Activated CD8-positive, alpha-beta memory T cell treated with anti-CD3 and anti-CD28 coated beads for 1 hour (primary cell): ENCODE results near the gene TMEM131.
"Not testable (repeated sequence)": the region's sequence is repeated elsewhere in the genome, so short reads cannot be mapped to it uniquely, and the experiment has no call there.

Source experiments
- DNase-seq, 2 donors: peaks; one replicate each; pipeline ENCODE4 v3.0.0-alpha.2; 2020; ENCODE audit warnings: low read depth in 1 of 2; ENCODE audit errors: extremely low read depth in 1 of 2

TMEM131 gene

GRCh38 chr2:97821862-97822261 is 173.9 kb downstream of the TMEM131 start:
- not testable (repeated sequence) for DNase-seq

- DNase-seq: no peak
Observed at GRCh38 chr2:97819754-97820153, 176.0 kb downstream of the TMEM131 start.

GRCh38 chr2:97816411-97816810 is 179.3 kb downstream of the TMEM131 start:
- no peak for DNase-seq

- no peak for DNase-seq
Observed at GRCh38 chr2:97812931-97813330, 182.8 kb downstream of the TMEM131 start.

GRCh38 chr2:97808816-97809215 is 186.9 kb downstream of the TMEM131 start:
- no peak for DNase-seq

- DNase-seq: peak; percentile 23 to 60
Observed at GRCh38 chr2:97806738-97807618, 188.8 kb downstream of the TMEM131 start.

GRCh38 chr2:97805776-97806175 is 190.0 kb downstream of the TMEM131 start:
- no peak for DNase-seq

GRCh38 chr2:97801028-97801427 is 194.7 kb downstream of the TMEM131 start:
- DNase-seq: no peak

- no peak for DNase-seq
Observed at GRCh38 chr2:97798416-97798815, 197.3 kb downstream of the TMEM131 start.

GRCh38 chr2:97797355-97797754 is 198.4 kb downstream of the TMEM131 start:
- DNase-seq: no peak

DNA sequence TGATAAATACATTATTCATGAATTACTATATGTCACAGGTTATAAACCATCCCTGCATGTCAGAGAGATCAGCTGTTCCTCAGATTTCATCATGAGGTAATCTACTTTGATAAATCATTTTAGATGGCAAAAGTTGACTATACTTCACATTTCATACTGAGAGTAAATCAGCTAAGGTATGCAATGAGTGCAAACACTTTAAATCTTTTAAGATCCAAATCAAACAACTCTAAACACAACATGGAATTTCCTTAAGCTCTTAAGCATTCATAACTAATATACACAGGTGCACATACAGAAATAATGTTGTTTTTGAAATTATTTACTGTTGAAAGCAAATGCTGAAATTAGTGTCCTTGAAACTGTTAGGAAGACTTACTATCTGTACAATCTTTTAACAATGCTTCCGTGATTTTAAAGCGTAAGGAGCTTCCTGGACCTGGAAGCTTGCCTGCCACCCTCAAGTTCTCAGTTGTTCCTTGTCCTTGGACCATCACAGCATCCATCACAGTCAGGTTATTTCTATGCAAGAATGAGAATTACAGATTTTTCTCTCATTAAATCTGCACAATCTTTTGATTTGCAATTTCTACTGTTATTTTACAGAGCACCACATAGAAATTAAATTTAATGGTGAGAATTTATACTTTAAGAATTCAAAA is 199.2 kb downstream of the TMEM131 start:
- DNase-seq: no peak

GRCh38 chr2:97792416-97792815 is 203.3 kb downstream of the TMEM131 start:
- no peak for DNase-seq

GRCh38 chr2:97788986-97789644 is 206.6 kb downstream of the TMEM131 start:
- DNase-seq: no peak

DNA sequence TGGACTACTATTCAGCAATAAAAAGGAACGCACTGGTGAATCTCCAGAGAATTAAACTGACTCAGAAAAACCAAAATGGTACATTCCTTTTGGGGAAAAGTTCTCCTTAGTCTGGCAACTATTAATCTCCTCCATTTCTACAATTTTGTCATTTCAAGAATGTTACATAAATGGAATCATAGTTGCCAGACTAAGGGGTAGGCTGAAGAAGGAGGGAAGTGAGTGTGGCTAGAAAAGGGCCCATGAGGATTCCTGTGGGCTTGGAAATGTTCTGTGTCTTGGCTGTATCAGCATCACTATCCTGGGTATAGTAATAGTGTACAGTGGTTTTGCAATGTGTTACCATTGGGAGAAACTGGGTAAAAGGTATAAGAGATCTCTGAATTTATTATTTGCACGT is 209.9 kb downstream of the TMEM131 start:
- DNase-seq: no peak

DNA sequence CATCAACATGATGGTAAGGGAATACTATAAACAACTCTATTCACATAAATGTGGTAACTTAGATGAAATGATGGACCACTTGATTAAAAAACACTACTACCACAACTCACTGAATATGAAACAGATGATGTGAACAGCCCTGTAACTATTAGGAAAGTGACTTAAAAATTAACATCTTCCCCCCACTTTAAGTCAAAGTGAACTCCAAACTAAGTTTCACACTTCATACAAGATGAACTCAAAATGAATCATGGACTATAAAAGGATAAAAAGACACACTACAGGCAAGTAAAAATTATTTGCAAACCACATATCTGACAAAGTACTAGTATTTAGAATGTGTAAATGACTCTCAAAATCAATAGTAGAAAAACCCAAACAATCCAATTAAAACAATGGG is 210.8 kb downstream of the TMEM131 start:
- no peak for DNase-seq

DNA sequence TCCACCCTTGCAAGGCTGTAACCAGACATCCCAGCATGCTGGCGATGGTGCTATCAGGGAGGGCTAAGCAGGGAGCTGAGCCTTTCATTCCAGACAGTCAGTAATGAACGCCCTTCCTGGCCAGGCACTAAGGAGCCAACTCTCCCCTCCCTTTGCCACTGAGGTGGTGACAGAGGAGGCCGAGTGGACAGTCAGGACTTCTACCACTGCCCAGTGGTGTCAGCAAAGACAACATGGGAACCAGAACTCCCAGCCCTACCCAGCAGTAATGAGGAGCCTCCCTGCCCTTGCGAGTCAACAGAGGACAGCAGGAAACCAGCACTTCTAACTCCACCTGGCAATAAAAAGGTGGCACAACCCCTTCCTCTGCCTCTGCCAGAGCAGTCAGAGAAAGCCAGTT is 213.8 kb downstream of the TMEM131 start:
- no peak for DNase-seq

DNA sequence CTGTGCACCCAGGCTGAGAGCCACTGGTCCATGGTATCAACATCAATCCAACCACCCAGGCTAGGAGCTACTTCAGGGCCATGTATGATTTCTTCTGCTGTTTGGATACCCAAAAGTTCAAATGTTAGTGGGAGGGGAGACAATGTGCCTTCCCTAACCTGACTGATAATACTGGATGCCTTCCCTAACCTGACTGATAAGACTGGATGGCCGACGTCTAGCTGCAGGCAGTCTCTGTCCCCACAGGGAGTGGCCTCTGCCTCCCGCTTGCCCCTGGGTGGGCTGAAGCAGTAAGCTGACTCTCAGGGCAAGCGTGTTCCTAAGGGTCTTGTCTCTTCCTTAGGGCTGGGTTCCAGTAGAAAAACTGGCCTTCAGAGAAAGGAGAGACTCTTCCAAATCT is 216.6 kb downstream of the TMEM131 start:
- DNase-seq: no peak

DNA sequence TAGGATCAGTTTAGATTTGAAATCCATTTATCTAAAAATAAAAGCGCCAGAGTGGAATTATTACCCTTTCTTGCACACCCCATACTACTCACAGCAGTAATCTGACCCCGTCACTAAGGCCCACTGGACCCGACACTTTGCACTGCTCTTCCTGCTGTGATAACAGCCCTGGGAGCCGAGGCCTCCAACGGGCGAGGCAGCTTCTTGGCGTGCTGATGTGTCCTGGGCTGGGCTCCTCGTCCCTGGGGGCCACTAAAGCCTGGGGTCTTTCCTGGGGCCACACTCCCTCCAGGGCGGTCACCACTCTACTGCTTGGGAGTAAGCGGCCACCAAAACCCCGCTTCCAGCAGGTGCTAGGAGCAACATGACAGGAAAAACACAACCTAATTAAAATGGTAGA is 220.7 kb downstream of the TMEM131 start:
- DNase-seq: no peak

GRCh38 chr2:97774425-97774824 is 221.3 kb downstream of the TMEM131 start:
- DNase-seq: no peak

GRCh38 chr2:97770445-97770844 is 225.3 kb downstream of the TMEM131 start:
- DNase-seq: no peak

GRCh38 chr2:97769711-97770110 is 226.0 kb downstream of the TMEM131 start:
- no peak for DNase-seq

- no peak for DNase-seq
Observed at GRCh38 chr2:97769308-97769707, 226.4 kb downstream of the TMEM131 start.
